Measurements from ENCODE around the gene ZNF385A. TPM values are rescaled to one million over a fixed set of nuclear protein-coding genes. Genes with fewer than 3 reads are reported as not detected.

Gene ZNF385A
- total and polyA plus RNA-seq, 9 of the 15 experiments (the other 6 are each of a cell fraction or from before 2014, with no cell fraction given), result 1.0 to 111 (median 7.7) TPM

GRCh38 chr12:54369597-54370131, 14.9 kb downstream of the ZNF385A start:
- peaks cover 5% of the 10 kb centered on the region; the same call in 1 of the 3 replicates for H3K79me2 ChIP-seq (ENCODE audit: control insufficient read depth, insufficient read depth, low read length)
- H3K9me3 ChIP-seq (replicated peaks; ENCODE audit: control insufficient read depth, insufficient read depth, low read depth, low read length), result no peaks in the 10 kb centered on the region
- POLR2A ChIA-PET, result interaction anchor here (0.6 to 2.7 kb wide), 9 partner anchors 10 to 168 kb away, joined by 3 to 11 read pairs (median 4); partner anchors contain the start of genes CBX5 and HNRNPA1
- in situ Hi-C loops (cut with MboI), result loop anchor here (5.0 to 10.0 kb wide), 3 partner anchors 75 to 385 kb away; partner anchors contain the start of gene HOXC10
- H3K27ac ChIP-seq (ENCODE audit: extremely low read depth, low read depth, low read length), result peak overlapping the region; percentile 87
- CTCF ChIA-PET (ENCODE audit: low intra/inter-chr PET ratio), result interaction anchor here (0.7 to 4.9 kb wide), 10 partner anchors 10 to 153 kb away, joined by 3 to 50 read pairs (median 7); no protein-coding TSS in a partner anchor
- peak in 2 of 4 experiments; percentile 50 to 54 for DNase-seq (ENCODE audit: extremely low read depth in 1 of 4, low spot score in 3 of 4)
- WGBS (ENCODE audit: insufficient coverage, low coverage, missing lambda C conversion rate), result 26% methylated on average over 15 of the region's 21 CpGs
- ATAC-seq, result peak; percentile 4
- H3K9me1 ChIP-seq (ENCODE audit: control insufficient read depth, insufficient read depth, low read length), result no peaks in the 10 kb centered on the region
- FAIRE-seq, result no peak
- H3K4me1 ChIP-seq (replicated peaks in 1 of 2; ENCODE audit: control insufficient read depth in 2 of 2, insufficient read depth in 2 of 2, low read length in 2 of 2), result peaks cover 45 to 49% of the 10 kb centered on the region in 2 experiments
- no TSS peak for BruUV-seq (replicated peaks)
- no peaks in the 10 kb centered on the region for H3K27me3 ChIP-seq (ENCODE audit: control insufficient read depth in 2 of 2, insufficient read depth in 2 of 2, low read length in 2 of 2)
- peak overlapping the region; percentile 82 for H3K4me2 ChIP-seq (ENCODE audit: insufficient read depth, low read length)
- peak overlapping the region; percentile 78 to 80 for H3K9ac ChIP-seq (ENCODE audit: insufficient read depth in 1 of 2, low read depth in 2 of 2, low read length in 2 of 2)
- peaks cover 41% of the 10 kb centered on the region; the same call in 2 of the 3 replicates for H3K36me3 ChIP-seq (ENCODE audit: control insufficient read depth, insufficient read depth, low read length)
- H3K4me3 ChIP-seq, result peak overlapping the region; percentile 22; the same call in 1 of the 2 replicates
- intact Hi-C loops (cut with micrococcal nuclease), result loop anchor here (1.0 to 10.0 kb wide), 4 partner anchors 10 to 385 kb away; partner anchors contain the start of gene HOXC10
- peak overlapping the region; percentile 89 for H2AFZ ChIP-seq (ENCODE audit: low read depth, low read length)
- no peaks in the 10 kb centered on the region for H4K20me1 ChIP-seq (replicated peaks; ENCODE audit: control insufficient read depth, insufficient read depth, low read length)
- TF ChIP-seq NBN (IDR thresholded peaks at IDR 0.05; ENCODE audit: low read depth) (no peak), ZNF780A (CRISPR knock-in tag; IDR thresholded peaks at IDR 0.05) (no peak), JUND (IDR thresholded peaks at IDR 0.05; ENCODE audit: borderline replicate concordance, low read depth, low read length) (no peak), JUND (tag; IDR thresholded peaks at IDR 0.05; ENCODE audit: borderline replicate concordance, low read depth, low read length) (no peak), MLX (CRISPR knock-in tag; conservative IDR thresholded peaks at IDR 0.05) (no peak), ETV6 (IDR thresholded peaks at IDR 0.05; ENCODE audit: borderline replicate concordance in 1 of 2, low read depth in 2 of 2, low read length in 1 of 2) (no peak), ETV6 (CRISPR knock-in tag; IDR thresholded peaks at IDR 0.05; ENCODE audit: borderline replicate concordance) (0 out of 2 replicates have a peak, but pooled peaks have one; percentile 7)
- TF ChIP-seq, protein P1, sequence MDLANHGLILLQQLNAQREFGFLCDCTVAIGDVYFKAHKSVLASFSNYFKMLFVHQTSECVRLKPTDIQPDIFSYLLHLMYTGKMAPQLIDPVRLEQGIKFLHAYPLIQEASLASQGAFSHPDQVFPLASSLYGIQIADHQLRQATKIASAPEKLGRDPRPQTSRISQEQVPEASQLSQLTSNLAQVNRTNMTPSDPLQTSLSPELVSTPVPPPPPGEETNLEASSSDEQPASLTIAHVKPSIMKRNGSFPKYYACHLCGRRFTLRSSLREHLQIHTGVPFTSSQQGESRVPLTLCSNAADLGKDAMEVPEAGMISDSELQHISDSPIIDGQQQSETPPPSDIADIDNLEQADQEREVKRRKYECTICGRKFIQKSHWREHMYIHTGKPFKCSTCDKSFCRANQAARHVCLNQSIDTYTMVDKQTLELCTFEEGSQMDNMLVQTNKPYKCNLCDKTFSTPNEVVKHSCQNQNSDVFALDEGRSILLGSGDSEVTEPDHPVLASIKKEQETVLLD (IDR thresholded peaks at IDR 0.05), result 0 out of 2 replicates have a peak, but pooled peaks have one; percentile 71
- TF ChIP-seq, protein P2, sequence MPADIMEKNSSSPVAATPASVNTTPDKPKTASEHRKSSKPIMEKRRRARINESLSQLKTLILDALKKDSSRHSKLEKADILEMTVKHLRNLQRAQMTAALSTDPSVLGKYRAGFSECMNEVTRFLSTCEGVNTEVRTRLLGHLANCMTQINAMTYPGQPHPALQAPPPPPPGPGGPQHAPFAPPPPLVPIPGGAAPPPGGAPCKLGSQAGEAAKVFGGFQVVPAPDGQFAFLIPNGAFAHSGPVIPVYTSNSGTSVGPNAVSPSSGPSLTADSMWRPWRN (IDR thresholded peaks at IDR 0.05; ENCODE audit: low read depth), result no peak
